GM21717 (cell line): ENCODE data around the gene TGFB1I1.
"Not testable (repeated sequence)": the region's sequence is repeated elsewhere in the genome, so short reads cannot be mapped to it uniquely, and the experiment has no call there.

ENCODE experiments used
- ATAC-seq: cut with Tn5 transposase; IDR thresholded peaks from one replicate; pipeline ENCODE4 v1.9.1; 2021; ENCODE audit warnings: mild to moderate bottlenecking, moderate library complexity; ENCODE audit not compliant: unreplicated experiment

TGFB1I1 gene

DNA sequence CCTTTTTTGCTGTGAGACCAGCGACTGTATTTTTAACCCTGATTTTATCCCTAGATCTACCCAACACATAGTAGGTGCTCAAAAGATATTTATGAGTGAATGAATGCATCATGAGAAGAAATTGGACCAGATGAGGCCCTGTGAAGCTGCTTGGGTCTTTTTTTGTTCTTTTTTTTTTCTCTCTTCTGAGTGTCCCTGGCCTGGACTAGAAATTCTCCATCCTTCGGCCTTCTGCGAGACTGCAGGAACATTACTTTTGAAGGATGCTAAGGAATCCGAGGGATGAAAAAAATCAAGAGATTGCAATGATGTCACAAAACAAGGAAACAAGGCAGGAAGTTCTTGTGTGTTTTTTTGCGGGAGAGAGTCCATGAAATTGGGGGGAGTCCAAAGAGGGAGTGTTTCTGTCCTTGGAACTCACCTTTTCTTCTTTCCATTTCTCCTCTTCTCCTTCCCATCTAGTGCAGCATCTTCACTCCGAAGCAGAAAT lies 36.8 kb downstream of the TGFB1I1 start:
- ATAC-seq: no peak

- no peak for ATAC-seq
These were observed 41.2 kb downstream of the TGFB1I1 start for GRCh38 chr16:31513126-31513525.

DNA sequence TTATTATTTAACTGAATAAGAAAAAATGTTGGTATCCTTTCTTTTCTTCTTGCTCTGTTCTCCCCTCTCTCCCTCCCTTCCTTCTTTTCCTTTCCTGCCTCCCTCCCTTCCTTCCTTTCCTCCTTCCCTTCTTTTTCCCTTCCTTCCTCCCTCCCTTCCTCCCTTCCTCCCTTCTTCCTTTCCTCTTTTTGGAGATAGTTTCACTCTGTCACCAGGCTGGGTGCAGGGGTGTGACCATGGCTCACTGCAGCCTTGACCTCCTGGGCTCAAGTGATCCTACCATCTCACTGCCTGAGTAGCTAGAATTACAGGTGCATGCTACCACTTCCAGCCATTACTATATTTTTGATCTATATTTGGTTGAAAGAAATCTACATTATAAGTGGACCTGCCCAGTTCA lies 41.9 kb downstream of the TGFB1I1 start:
- ATAC-seq: no peak

DNA sequence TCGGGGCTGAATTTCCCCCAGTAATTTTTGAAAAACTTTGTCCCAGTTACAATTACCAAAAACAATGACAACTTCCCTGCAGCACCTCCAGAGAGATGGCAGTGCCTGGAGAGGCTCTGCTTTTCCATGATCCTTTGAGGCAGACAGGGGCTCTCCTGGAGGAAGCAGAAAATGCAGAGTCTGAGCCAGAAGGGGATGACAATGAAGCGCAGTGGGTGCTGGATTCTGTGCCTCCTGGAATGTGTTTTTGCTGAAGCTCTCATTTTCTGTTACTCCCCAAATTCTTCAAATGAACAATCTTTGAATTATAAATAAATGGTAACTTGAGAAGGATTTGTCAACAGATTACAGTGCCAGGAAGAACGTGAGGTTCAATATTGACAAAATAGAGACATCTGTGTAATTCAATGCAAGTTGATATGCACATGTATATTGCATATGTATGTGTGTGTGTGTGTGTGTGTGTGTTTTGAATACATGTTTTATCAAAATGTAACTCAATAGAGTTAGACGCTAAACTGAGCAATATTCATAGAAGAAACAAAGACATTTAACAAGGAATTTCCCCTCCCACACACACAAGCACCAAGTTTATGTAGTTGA lies 45.9 kb downstream of the TGFB1I1 start:
- no peak for ATAC-seq

GRCh38 chr16:31519759-31520431 lies 47.9 kb downstream of the TGFB1I1 start:
- no peak for ATAC-seq

- no peak for ATAC-seq
These were observed 49.4 kb downstream of the TGFB1I1 start for GRCh38 chr16:31521368-31521767.

GRCh38 chr16:31522071-31522470 lies 50.1 kb downstream of the TGFB1I1 start:
- ATAC-seq: no peak

DNA sequence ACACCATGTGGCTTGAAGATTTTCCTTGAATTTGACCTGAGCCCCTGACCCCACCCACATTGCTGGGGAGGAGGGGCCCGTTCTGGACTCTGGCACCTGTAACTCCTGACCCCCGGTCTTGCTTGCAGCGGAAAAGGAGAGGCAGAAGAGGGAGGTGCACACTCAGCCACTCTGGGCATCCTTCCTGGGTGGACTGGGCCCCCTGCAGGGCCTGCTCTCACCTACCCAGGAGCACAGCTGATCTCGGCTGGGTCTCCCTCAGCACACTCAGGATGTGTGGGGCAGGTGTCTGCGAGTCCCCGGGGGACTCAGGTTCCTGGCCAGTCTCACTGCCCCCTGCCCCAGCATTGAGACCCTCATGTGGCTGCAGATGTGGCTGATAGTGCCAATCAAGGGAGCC lies 51.8 kb downstream of the TGFB1I1 start:
- ATAC-seq: not testable (repeated sequence)

DNA sequence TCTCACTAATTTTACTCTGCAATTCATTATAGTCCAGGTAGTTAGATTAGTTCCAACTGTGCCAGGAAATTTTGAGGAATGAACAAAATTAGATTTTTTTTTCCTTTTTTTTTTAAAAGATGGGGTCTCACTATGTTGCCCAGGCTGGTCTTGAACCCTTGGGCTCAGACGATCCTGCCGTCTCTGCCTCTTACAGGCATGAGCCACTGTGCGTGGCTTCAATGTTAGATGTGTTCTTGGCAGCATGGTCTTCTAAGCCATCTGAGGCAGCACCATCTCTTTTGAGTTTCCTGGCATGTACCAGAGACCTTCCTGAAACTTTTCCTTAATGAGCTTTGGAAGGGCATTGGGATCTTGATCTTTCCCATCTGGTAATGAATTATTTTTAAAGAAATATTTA lies 53.2 kb downstream of the TGFB1I1 start:
- ATAC-seq: no peak
